Naive thymus-derived CD4-positive, alpha-beta T cell (primary cell): ENCODE results near the gene PAK4. TPM values are rescaled to one million over a fixed set of nuclear protein-coding genes. Genes with fewer than 3 reads are reported as not detected.

ENCODE experiments used
- ATAC-seq: fragments of 150-1000 bp; cut with Tn5 transposase; 2 replicates; pipeline ENCODE4 v1.10.0; 2021; ENCODE audit warnings: mild to moderate bottlenecking, moderate library complexity
- CTCF ChIA-PET: fragments of 350-600 bp; sonication (Branson Sonifier 250); formaldehyde crosslinking; loops from one replicate; lab custom pipeline; 2021; ENCODE audit warnings: antibody characterized with exemption; lab: Charles Lee
- POLR2A ChIA-PET: fragments of 350-600 bp; sonication (Branson Sonifier 250); formaldehyde crosslinking; loops from one replicate; lab custom pipeline; 2021; ENCODE audit warnings: antibody characterized with exemption, inconsistent platforms; lab: Charles Lee
- DNase-seq, 9 donors: peaks; one replicate each; pipeline versions ENCODE4 v3.0.0 to v3.0.0-alpha.2; 2020 to 2022; ENCODE audit warnings: mixed read lengths in 1 of 9
- H3K27ac ChIP-seq: one replicate; pipeline ENCODE4 v1.7.0; 2013; ENCODE audit warnings: mild to moderate bottlenecking, low read depth, low read length, moderate library complexity
- H3K27me3 ChIP-seq, 2 donors: one replicate each; pipeline ENCODE4 v1.7.0; 2013; ENCODE audit warnings: low read length in 2 of 2, mild to moderate bottlenecking in 2 of 2, moderate library complexity in 2 of 2; ENCODE audit not compliant: control insufficient read depth in 2 of 2, insufficient read depth in 2 of 2
- H3K36me3 ChIP-seq, 3 experiments: 1 replicate in 2 of 3; 2 replicates in 1 of 3; pipeline ENCODE4 v1.7.0; 2013; ENCODE audit warnings: low read length in 3 of 3, mild to moderate bottlenecking in 3 of 3, moderate library complexity in 1 of 3; ENCODE audit not compliant: insufficient read depth in 3 of 3, control insufficient read depth in 2 of 3
- H3K4me1 ChIP-seq, 2 donors: one replicate each; pipeline ENCODE4 v1.7.0; 2013; ENCODE audit warnings: low read length in 2 of 2, mild to moderate bottlenecking in 2 of 2, moderate library complexity in 1 of 2; ENCODE audit not compliant: control insufficient read depth in 2 of 2, insufficient read depth in 2 of 2
- H3K4me3 ChIP-seq: 2 replicates; pipeline ENCODE4 v1.7.0; 2013; ENCODE audit warnings: mild to moderate bottlenecking, low read length
- H3K9me3 ChIP-seq, 3 experiments: 1 replicate in 2 of 3; 2 replicates in 1 of 3; pipeline ENCODE4 v1.7.0; 2013; ENCODE audit warnings: low read length in 3 of 3; ENCODE audit not compliant: control insufficient read depth in 2 of 3
- H3K27ac Mint-ChIP-seq, 9 donors: one replicate each; pipeline ENCODE4 v1.8.0; 2020 to 2022; ENCODE audit warnings: mixed read lengths in 9 of 9, mild to moderate bottlenecking in 8 of 9, moderate library complexity in 5 of 9, inconsistent platforms in 2 of 9
- H3K27me3 Mint-ChIP-seq, 5 donors: one replicate each; pipeline ENCODE4 v1.8.0; 2021 to 2022; ENCODE audit warnings: mixed read lengths in 5 of 5, mild to moderate bottlenecking in 1 of 5
- H3K36me3 Mint-ChIP-seq, 5 donors: one replicate each; pipeline ENCODE4 v1.8.0; 2020 to 2022; ENCODE audit warnings: mixed read lengths in 5 of 5, mild to moderate bottlenecking in 3 of 5, inconsistent platforms in 1 of 5
- H3K4me1 Mint-ChIP-seq, 7 donors: one replicate each; pipeline ENCODE4 v1.8.0; 2020 to 2022; ENCODE audit warnings: mixed read lengths in 7 of 7, mild to moderate bottlenecking in 3 of 7, inconsistent platforms in 1 of 7
- H3K4me3 Mint-ChIP-seq, 10 donors: one replicate each; pipeline ENCODE4 v1.8.0; 2020 to 2022; ENCODE audit warnings: mild to moderate bottlenecking in 10 of 10, mixed read lengths in 10 of 10, moderate library complexity in 6 of 10, inconsistent platforms in 2 of 10
- H3K9me3 Mint-ChIP-seq, 11 donors: one replicate each; pipeline ENCODE4 v1.8.0; 2020 to 2022; ENCODE audit warnings: mixed read lengths in 11 of 11, mild to moderate bottlenecking in 4 of 11, inconsistent platforms in 1 of 11, moderate library complexity in 1 of 11
- intact Hi-C, 2 donors: fragments of 100-400 bp; cut with micrococcal nuclease; formaldehyde crosslinking; loops; one replicate each; pipeline ENCODE4 v1.15.1; 2023
- polyA plus RNA-seq, 2 donors: library from polyadenylated mRNA; unstranded; fragments of 300-500 nt; fragmentation: Illumina TruSeq; gene quantifications; one replicate each; pipeline ENCODE4 v1.2.3, GENCODE V29; 2021
- total RNA-seq, 6 experiments: library from RNA in 5 of 6; stranded (reverse) in 5 of 6; gene quantifications; 1 replicate in 5 of 6; 2 replicates in 1 of 6; pipeline ENCODE4 v1.2.3 and lab custom pipeline; 2021 to 2026

PAK4 gene
- total and polyA plus RNA-seq, 7 experiments from 2014 or later, result 1.0 to 17.5 (median 10.4) TPM

GRCh38 chr19:39170386-39171231, 45.0 kb downstream of the PAK4 start:
- ATAC-seq (no peak), DNase-seq (no peak)
- Histone ChIP-seq H3K9me3 (no peaks in the 10 kb centered on the region), H3K4me1 (no peaks in the 10 kb centered on the region), H3K36me3 (peaks cover 0 to 67% (median 0%) of the 10 kb centered on the region in 3 experiments), H3K27ac (no peak overlapping the region), H3K27me3 (no peaks in the 10 kb centered on the region), H3K4me3 (no peak overlapping the region)
- Mint-ChIP-seq H3K4me3 (no peak overlapping the region), H3K4me1 (peaks cover 0 to 2% (median 0%) of the 10 kb centered on the region in 7 donors), H3K9me3 (no peaks in the 10 kb centered on the region), H3K36me3 (peaks cover 0 to 6% (median 0%) of the 10 kb centered on the region in 5 donors), H3K27ac (no peak overlapping the region), H3K27me3 (no peaks in the 10 kb centered on the region)
- ChIA-PET CTCF (no interaction called here), POLR2A (no interaction called here)
- intact Hi-C loops, result no loop called here

GRCh38 chr19:39171479-39172465, 46.2 kb downstream of the PAK4 start:
- Histone ChIP-seq H3K4me1 (no peaks in the 10 kb centered on the region), H3K36me3 (peaks cover 0 to 78% (median 0%) of the 10 kb centered on the region in 3 experiments), H3K27me3 (no peaks in the 10 kb centered on the region), H3K9me3 (no peaks in the 10 kb centered on the region), H3K27ac (no peak overlapping the region), H3K4me3 (no peak overlapping the region)
- intact Hi-C loops, result no loop called here
- H3K36me3 Mint-ChIP-seq, result peaks cover 0 to 9% (median 3%) of the 10 kb centered on the region in 5 donors
- H3K4me3 Mint-ChIP-seq, result no peak overlapping the region
- DNase-seq, result no peak
- ChIA-PET CTCF (no interaction called here), POLR2A (no interaction called here)
- no peaks in the 10 kb centered on the region for H3K27me3 Mint-ChIP-seq
- peaks cover 0 to 2% (median 0%) of the 10 kb centered on the region in 7 donors for H3K4me1 Mint-ChIP-seq
- ATAC-seq, result no peak
- H3K27ac Mint-ChIP-seq, result no peak overlapping the region
- no peaks in the 10 kb centered on the region for H3K9me3 Mint-ChIP-seq

- no peaks in the 10 kb centered on the region for H3K9me3 ChIP-seq
- CTCF ChIA-PET, result no interaction called here
- intact Hi-C loops, result no loop called here
- H3K4me3 Mint-ChIP-seq, result no peak overlapping the region
- H3K36me3 Mint-ChIP-seq, result peaks cover 0 to 12% (median 3%) of the 10 kb centered on the region in 5 donors
- no peak for DNase-seq
- no peak overlapping the region for H3K27ac ChIP-seq
- no peaks in the 10 kb centered on the region for H3K9me3 Mint-ChIP-seq
- H3K27me3 Mint-ChIP-seq, result no peaks in the 10 kb centered on the region
- ATAC-seq, result no peak
- no peak overlapping the region for H3K4me3 ChIP-seq
- H3K27me3 ChIP-seq, result no peaks in the 10 kb centered on the region
- no peaks in the 10 kb centered on the region for H3K4me1 ChIP-seq
- POLR2A ChIA-PET, result no interaction called here
- peaks cover 0 to 88% (median 0%) of the 10 kb centered on the region in 3 experiments for H3K36me3 ChIP-seq
- H3K4me1 Mint-ChIP-seq, result peaks cover 0 to 2% (median 0%) of the 10 kb centered on the region in 7 donors
- H3K27ac Mint-ChIP-seq, result no peak overlapping the region
Measured at GRCh38 chr19:39172700-39173501, 47.3 kb downstream of the PAK4 start.

GRCh38 chr19:39173502-39173991, 48.0 kb downstream of the PAK4 start:
- intact Hi-C loops, result no loop called here
- no peak overlapping the region for H3K27ac Mint-ChIP-seq
- DNase-seq (no peak), ATAC-seq (no peak)
- H3K4me1 Mint-ChIP-seq, result peaks cover 0 to 2% (median 0%) of the 10 kb centered on the region in 7 donors
- Histone ChIP-seq H3K9me3 (no peaks in the 10 kb centered on the region), H3K4me3 (no peak overlapping the region), H3K4me1 (no peaks in the 10 kb centered on the region), H3K27me3 (no peaks in the 10 kb centered on the region), H3K36me3 (peaks cover 0 to 90% (median 0%) of the 10 kb centered on the region in 3 experiments), H3K27ac (no peak overlapping the region)
- ChIA-PET CTCF (no interaction called here), POLR2A (no interaction called here)
- no peaks in the 10 kb centered on the region for H3K27me3 Mint-ChIP-seq
- H3K4me3 Mint-ChIP-seq, result no peak overlapping the region
- no peaks in the 10 kb centered on the region for H3K9me3 Mint-ChIP-seq
- peaks cover 0 to 17% (median 3%) of the 10 kb centered on the region in 5 donors for H3K36me3 Mint-ChIP-seq

GRCh38 chr19:39174142-39174541, 48.6 kb downstream of the PAK4 start:
- no peak overlapping the region for H3K4me3 Mint-ChIP-seq
- no peaks in the 10 kb centered on the region for H3K9me3 Mint-ChIP-seq
- H3K4me1 ChIP-seq, result no peaks in the 10 kb centered on the region
- ChIA-PET CTCF (no interaction called here), POLR2A (no interaction called here)
- H3K4me1 Mint-ChIP-seq, result peaks cover 0 to 2% (median 0%) of the 10 kb centered on the region in 7 donors
- H3K36me3 Mint-ChIP-seq, result peaks cover 0 to 12% (median 3%) of the 10 kb centered on the region in 5 donors
- no peak for ATAC-seq
- no peaks in the 10 kb centered on the region for H3K9me3 ChIP-seq
- H3K27ac ChIP-seq, result no peak overlapping the region
- no peak for DNase-seq
- intact Hi-C loops, result no loop called here
- no peaks in the 10 kb centered on the region for H3K27me3 Mint-ChIP-seq
- no peaks in the 10 kb centered on the region for H3K27me3 ChIP-seq
- no peak overlapping the region for H3K27ac Mint-ChIP-seq
- H3K36me3 ChIP-seq, result peaks cover 0 to 88% (median 0%) of the 10 kb centered on the region in 3 experiments
- no peak overlapping the region for H3K4me3 ChIP-seq
